GM19023 (cell line): Measurements from ENCODE around the gene C1QTNF8.

Experiments
- ATAC-seq: cut with Tn5 transposase; IDR thresholded peaks from one replicate; pipeline ENCODE4 v1.9.1; 2021; ENCODE audit warnings: mild to moderate bottlenecking, moderate library complexity; ENCODE audit not compliant: unreplicated experiment

C1QTNF8 gene, protein sequence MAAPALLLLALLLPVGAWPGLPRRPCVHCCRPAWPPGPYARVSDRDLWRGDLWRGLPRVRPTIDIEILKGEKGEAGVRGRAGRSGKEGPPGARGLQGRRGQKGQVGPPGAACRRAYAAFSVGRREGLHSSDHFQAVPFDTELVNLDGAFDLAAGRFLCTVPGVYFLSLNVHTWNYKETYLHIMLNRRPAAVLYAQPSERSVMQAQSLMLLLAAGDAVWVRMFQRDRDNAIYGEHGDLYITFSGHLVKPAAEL

DNA sequence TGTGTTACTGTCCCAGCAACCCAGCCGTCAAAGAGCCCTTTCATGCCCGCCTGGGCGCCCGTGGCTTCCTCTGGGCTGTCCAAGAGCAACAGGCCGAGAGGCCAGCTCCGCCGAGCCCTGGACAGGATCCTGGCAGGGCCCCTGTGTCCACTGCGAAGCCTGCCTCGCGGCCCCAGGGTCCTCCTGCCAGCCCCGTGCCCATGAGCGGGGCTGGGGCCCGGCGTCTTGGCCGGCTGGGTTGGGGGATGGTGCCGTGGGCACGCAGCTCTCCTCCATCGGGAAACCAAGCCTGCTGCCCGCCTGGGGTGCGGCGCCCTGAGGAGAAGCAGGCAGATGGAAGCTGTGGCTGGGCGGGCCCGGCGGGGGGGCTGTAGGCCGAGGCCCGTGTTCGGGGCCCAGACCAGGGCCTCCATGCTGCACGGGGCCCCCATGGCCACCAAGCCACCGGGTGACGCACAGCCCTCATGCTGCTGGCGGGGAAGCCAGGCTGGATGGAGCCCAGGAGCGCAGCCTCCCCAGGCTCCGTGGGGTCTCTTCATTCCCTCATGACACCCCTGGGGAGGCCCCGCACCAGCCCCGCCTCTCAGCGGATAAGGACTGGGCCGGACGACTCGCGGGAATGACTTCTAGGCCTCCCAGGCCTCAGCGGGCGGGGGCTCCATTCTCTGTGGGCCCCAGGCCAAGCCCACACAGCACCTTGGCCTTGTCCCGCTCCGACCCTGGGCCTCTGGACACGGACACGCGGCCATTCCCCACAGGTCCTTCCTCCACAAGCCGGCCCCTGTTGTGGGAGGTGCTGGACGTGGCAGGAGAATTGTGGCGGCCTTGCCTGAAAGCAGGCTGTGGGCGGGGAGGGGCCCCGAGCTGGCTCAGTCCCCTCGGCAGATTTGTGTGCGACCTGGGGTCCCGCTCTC, at the start of gene C1QTNF8:
C1QTNF8 (minus strand) TSS at position 76 of the 914 bp plus-strand sequence. CDS start 1,322 bp downstream, outside the sequence.
- no peak for ATAC-seq

GRCh38 chr16:1145383-1146100, 49.5 kb upstream of the C1QTNF8 start:
- no peak for ATAC-seq

- ATAC-seq, result no peak
Observed at GRCh38 chr16:1144476-1145382, 48.7 kb upstream of the C1QTNF8 start.

DNA sequence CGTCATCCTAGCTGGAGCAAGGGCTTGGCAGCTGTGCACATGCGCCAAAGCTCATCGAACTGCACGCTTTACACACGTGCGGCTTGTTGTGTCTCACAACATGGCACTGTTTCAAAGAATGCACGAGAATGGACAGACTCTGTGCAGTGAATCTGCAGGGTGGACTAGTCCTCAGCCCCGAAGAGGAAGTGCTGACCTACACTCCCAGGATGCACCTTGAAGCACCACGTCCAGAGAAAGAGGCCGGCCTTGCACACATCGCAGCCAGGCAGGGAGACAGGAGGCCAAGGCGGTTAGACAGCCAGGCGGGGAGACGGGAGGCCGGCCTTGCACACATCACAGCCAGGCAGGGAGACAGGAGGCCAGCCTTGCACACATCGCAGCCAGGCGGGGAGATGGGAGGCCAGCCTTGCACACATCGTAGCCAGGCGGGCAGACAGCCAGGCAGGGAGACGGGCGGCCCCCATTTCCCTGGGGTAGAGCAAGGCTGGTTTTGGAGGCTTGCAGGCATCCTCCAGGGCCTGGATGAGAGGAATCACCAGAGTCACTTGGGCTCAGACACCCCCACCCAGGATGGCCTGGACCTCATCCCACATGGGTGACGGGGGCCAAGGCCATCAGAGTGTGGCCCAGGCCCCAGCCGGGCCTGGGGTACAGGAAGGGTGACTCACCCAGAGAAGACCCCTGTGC, 47.9 kb upstream of the C1QTNF8 start:
- no peak for ATAC-seq

DNA sequence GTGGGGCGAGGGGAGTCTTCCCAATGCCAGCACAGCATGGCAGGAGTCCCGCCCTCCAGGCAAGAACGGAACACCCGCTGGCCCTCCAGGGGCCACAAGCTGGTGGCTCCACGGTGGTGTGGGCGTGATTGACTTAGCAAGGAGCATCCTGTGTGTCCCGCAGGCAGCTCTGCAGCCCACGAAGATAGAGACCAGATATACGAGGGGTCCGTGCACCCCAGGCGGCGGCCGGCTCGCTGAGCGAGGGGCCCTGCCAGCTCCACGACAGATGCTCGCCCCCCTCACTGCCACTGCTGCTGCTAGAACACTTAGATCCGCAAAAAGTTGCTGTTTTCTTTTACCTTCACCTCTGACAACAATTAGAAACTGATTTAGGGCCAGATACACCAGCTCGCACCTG, 46.9 kb upstream of the C1QTNF8 start:
- ATAC-seq, result no peak

- ATAC-seq, result no peak
Observed at GRCh38 chr16:1141716-1142115, 45.7 kb upstream of the C1QTNF8 start.

- ATAC-seq, result no peak
Observed at GRCh38 chr16:1141191-1141590, 45.1 kb upstream of the C1QTNF8 start.

DNA sequence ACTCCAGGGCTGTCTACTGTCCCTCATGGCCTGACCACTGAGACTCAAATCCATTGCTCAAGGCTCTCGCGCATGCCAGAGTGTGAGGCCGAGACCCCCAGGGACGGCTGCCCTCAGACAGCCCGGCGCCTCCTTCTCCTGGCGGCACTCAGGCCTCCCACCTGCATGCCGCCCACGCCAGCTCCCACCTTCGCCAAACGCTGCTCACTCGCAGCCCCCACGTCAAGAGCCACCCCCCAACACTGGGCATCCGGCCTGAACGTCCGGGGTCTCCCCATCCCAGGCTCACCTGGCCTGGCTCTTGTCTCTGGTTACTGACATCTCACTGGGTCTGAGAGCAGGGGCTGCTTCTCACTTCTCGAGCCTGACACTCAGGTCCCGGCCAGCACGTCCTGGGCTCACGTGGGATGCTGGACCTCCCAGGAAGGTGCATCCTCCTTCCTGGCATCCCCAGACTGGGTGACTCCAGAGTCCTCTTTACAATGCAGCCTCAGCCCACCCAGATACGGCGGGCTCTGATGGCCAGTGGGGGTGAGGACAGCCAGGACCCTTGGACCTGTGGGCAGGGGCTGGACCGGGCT, 44.6 kb upstream of the C1QTNF8 start:
- ATAC-seq, result no peak

- ATAC-seq, result no peak
Observed at GRCh38 chr16:1137604-1138003, 41.6 kb upstream of the C1QTNF8 start.

GRCh38 chr16:1135459-1135825, 39.4 kb upstream of the C1QTNF8 start:
- ATAC-seq, result no peak

DNA sequence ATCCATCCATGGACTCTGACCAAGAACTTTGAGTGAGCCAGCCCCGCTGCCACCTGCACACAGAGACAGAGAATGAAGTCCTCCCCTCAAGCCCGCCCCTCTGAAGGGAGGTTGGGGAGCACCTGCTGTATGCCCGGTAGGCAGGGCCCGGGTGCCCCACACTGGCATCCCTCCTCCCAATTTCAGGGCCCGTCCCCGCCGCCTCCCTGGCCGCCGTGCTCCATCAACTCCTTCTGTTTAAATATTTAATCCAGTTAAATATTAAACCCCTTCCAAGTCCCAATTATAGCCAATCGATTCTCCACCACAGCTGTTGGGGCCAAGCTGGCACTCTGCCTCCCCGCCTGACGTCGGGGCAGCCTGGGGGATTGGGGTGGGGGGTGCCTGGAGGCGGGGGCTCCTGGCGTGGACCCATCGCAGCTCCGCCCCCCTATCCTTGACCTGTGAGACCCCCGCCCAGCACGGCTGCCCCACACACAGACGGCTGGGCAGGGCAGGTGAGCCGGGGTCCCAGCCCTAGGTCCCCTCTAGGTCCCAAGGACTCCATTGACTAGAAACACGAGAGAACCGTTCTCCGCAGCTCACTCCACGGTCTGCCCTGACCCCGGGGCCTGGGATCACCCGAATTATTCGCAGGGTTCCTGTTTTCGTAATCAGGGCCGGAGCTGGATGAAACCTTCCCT, 38.9 kb upstream of the C1QTNF8 start:
- ATAC-seq, result no peak

GRCh38 chr16:1133810-1134520, 37.9 kb upstream of the C1QTNF8 start:
- ATAC-seq, result no peak

GRCh38 chr16:1133271-1133670, 37.2 kb upstream of the C1QTNF8 start:
- ATAC-seq, result no peak

GRCh38 chr16:1132431-1132830, 36.4 kb upstream of the C1QTNF8 start:
- no peak for ATAC-seq

DNA sequence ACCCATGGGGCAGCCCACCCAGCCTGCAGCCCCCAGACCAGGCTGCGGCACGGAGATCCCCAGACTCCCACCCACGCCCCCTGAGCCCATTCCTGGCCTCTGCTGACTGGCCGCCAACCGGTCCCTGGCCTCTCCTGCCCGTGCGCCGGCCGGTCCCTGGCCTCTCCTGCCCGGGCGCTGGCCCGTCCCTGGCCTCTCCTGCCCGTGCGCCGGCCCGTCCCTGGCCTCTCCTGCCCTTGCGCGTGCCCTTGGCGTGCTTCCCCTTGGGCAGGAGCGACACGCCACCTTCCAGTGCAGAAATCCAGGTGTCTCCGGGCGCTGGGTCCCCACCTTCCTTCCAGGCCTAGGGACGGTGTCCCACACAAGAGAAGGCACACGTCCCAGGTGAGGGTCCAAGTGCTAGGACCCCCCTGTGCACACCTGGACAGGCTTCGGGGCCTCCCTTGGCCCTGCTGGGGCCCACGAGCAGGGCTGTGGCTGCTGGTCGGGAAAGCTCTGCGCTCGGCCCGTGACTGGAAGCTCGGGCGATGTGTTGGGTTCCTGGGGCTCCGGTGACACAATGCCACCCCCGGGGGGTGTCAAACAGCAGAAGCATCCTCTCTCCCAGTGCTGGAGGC, 35.4 kb upstream of the C1QTNF8 start:
- no peak for ATAC-seq

DNA sequence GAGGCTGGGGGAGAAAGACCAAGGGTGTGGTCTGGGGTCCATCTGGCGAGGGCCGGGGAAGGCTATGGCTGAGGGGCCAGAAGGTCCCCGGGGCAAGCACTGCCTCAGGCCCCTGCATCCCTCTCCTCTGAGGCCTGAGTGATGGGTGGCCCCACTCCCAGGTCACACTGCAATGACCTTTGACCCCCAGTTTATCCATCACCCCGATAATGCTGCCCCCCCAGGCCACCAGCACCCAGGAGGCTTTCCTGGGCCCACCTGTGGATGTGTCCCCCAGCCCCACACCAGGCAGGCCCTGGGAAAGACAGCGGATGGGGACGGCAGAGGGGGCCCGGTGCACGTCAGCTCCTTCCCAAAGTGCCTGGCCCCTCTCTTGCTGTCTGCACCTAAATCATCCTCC, 34.3 kb upstream of the C1QTNF8 start:
- no peak for ATAC-seq

DNA sequence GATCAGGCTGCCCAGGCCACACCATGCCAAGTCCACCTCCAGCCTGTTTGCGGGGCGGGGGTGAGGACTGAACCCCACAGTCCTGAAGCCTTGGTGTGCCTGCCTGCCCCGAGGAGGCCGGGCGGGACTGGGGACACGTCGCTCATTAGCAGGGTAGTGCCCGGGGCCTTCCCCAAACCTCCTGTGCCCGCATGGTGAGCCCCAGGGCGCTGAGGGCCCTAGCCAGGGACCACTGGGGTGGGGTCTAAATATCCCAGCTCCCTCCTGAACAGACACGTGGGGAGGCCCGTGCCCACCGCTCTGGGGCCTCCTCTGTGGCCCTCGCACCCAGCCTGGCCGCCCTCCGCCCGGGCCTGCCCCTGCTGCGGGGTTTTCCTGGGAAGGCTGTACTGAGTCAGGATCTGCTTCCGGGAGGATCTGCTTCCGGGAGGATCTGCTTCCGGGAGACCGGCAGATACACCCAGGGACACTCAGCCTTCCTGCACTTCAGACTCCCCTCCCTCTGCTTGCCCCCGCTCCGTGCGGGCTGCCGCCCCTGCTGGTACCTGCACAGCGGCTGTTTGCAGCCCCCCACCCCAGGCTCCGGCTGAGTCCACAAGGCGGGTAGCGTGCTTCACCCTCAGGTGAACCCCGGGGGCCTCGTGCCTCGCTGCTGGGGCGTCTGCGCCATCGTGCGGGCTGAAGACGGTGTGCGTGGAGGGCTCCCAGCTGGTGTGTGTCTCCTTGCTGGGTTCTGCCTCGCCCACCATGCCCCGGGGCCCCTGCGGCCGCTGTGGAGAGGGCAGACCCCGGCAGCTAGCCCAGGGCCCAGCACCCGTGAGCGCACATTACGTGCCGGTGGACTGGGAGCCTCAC, 33.3 kb upstream of the C1QTNF8 start:
- no peak for ATAC-seq
